GM12878 (cell line): ENCODE data around the gene CEP135. TPM values are rescaled to one million over a fixed set of nuclear protein-coding genes. Genes with fewer than 3 reads are reported as not detected.

Experiments used
- ATAC-seq: fragments of 200-7000 bp; cut with Tn5 transposase; 3 replicates; pipeline ENCODE4 v1.9.1; 2020; ENCODE audit warnings: mild to moderate bottlenecking, moderate library complexity
- BruUV-seq: library from RNA; stranded (reverse); fragments of 400-500 nt; replicated peaks from 2 replicates; lab custom pipeline; 2021; lab: Mats Ljungman, UMichigan
- CTCF ChIA-PET: fragments of 300-600 bp; sonication (Branson Sonifier 250); formaldehyde crosslinking; extraction: SDS; loops from one replicate; lab custom pipeline; 2021; ENCODE audit warnings: inconsistent platforms; lab: Yijun Ruan, JAX
- POLR2A ChIA-PET: fragments of 350-600 bp; formaldehyde crosslinking; extraction: SDS; loops from one replicate; lab custom pipeline; 2021; ENCODE audit warnings: inconsistent platforms; lab: Charles Lee
- RAD21 ChIA-PET: fragments of 300-600 bp; sonication (Branson Sonifier 250); formaldehyde crosslinking; loops from one replicate; lab custom pipeline; 2023; ENCODE audit warnings: antibody characterized with exemption; ENCODE audit not compliant: unreplicated experiment; lab: Charles Lee
- SMC1A ChIA-PET: fragments of 300-600 bp; sonication (Branson Sonifier 250); formaldehyde crosslinking; loops from one replicate; lab custom pipeline; 2023; ENCODE audit not compliant: unreplicated experiment, uncharacterized antibody; lab: Charles Lee
- DNase-seq: peaks from one replicate; pipeline ENCODE4 v3.0.0-alpha.2; 2011; ENCODE audit warnings: low read depth, low spot score
- FAIRE-seq: peaks from 3 replicates; lab custom pipeline; 2011; peaks lifted over from hg19 to GRCh38; lab: Jason Lieb, UNC
- H2AFZ ChIP-seq: 2 replicates; pipeline ENCODE4 v1.6.0; 2011; ENCODE audit warnings: low read depth, low read length, control low read depth; ENCODE audit not compliant: control insufficient read depth
- H3K27ac ChIP-seq: 2 replicates; pipeline ENCODE4 v1.5.1; 2011; ENCODE audit warnings: control low read depth; ENCODE audit not compliant: control insufficient read depth, insufficient read depth
- H3K27me3 ChIP-seq, 2 experiments: replicated peaks in 1 of 2; 2 replicates each; pipeline versions ENCODE4 v1.6.0 to v1.6.1; 2011; ENCODE audit warnings: low read length in 1 of 2; ENCODE audit not compliant: control insufficient read depth in 2 of 2, insufficient read depth in 2 of 2
- H3K36me3 ChIP-seq, 2 experiments: 2 replicates each; pipeline ENCODE4 v1.5.1; 2011; ENCODE audit warnings: low read length in 1 of 2; ENCODE audit not compliant: control insufficient read depth in 2 of 2, insufficient read depth in 2 of 2
- H3K4me1 ChIP-seq: 2 replicates; pipeline ENCODE4 v1.6.1; 2011; ENCODE audit warnings: mild to moderate bottlenecking, low read length, moderate library complexity, mixed read lengths; ENCODE audit not compliant: control insufficient read depth, insufficient read depth
- H3K4me2 ChIP-seq: 2 replicates; pipeline ENCODE4 v1.6.0; 2011; ENCODE audit warnings: control low read depth; ENCODE audit not compliant: control insufficient read depth, insufficient read depth
- H3K4me3 ChIP-seq: fragments of 200-600 bp; sonication (generic); 2 replicates; pipeline ENCODE4 v1.5.1; 2016
- H3K79me2 ChIP-seq: 2 replicates; pipeline ENCODE4 v1.6.0; 2011; ENCODE audit warnings: low read length; ENCODE audit not compliant: control insufficient read depth, insufficient read depth
- H3K9ac ChIP-seq: 2 replicates; pipeline ENCODE4 v1.8.0; 2011; ENCODE audit warnings: low read length, control low read depth, mixed read lengths; ENCODE audit not compliant: control insufficient read depth, insufficient read depth
- H3K9me3 ChIP-seq: replicated peaks from 3 replicates; pipeline ENCODE4 v1.5.1; 2011; ENCODE audit warnings: mild to moderate bottlenecking, low read length; ENCODE audit not compliant: control insufficient read depth, insufficient read depth
- H4K20me1 ChIP-seq: 2 replicates; pipeline ENCODE4 v1.6.0; 2011; ENCODE audit not compliant: control insufficient read depth, insufficient read depth
- CBX3 ChIP-seq: fragments of 200-600 bp; sonication (generic); IDR thresholded peaks from 2 replicates; pipeline ENCODE4 v1.6.1; 2016; ENCODE audit warnings: low read depth, borderline replicate concordance
- E4F1 ChIP-seq: fragments of 450-650 bp; IDR thresholded peaks from 2 replicates; pipeline ENCODE4 v1.6.1; 2018; ENCODE audit warnings: borderline replicate concordance, mild to moderate bottlenecking; ENCODE audit not compliant: partially characterized antibody
- IKZF2 ChIP-seq, 2 experiments: fragments of 450-650 bp; IDR thresholded peaks; 2 replicates each; pipeline ENCODE4 v1.6.1; 2017; ENCODE audit warnings: mild to moderate bottlenecking in 2 of 2, moderate library complexity in 2 of 2
- PKNOX1 ChIP-seq: fragments of 450-650 bp; IDR thresholded peaks from 2 replicates; pipeline ENCODE4 v1.6.1; 2016; ENCODE audit warnings: mild to moderate bottlenecking
- POLR2A ChIP-seq: IDR thresholded peaks from 2 replicates; pipeline ENCODE4 v1.6.1; 2011; ENCODE audit warnings: low read depth, mild to moderate bottlenecking, low read length
- RELB ChIP-seq: fragments of 450-650 bp; IDR thresholded peaks from 2 replicates; pipeline ENCODE4 v1.6.1; 2017; ENCODE audit warnings: low read depth, mild to moderate bottlenecking, moderate library complexity
- TBL1XR1 ChIP-seq: IDR thresholded peaks from 2 replicates; pipeline ENCODE4 v1.6.1; 2012; ENCODE audit warnings: low read depth, low read length, improper control_type of control experiment
- TCF12 ChIP-seq: IDR thresholded peaks from 2 replicates; pipeline ENCODE4 v1.6.1; 2011; ENCODE audit warnings: low read depth, mild to moderate bottlenecking, low read length
- USF1 ChIP-seq: IDR thresholded peaks from 2 replicates; pipeline ENCODE4 v1.6.1; 2011; ENCODE audit warnings: borderline replicate concordance, low read depth, mild to moderate bottlenecking, moderate library complexity, mixed read lengths, low read length; ENCODE audit not compliant: insufficient read depth; ENCODE audit errors: extremely low read length
- ZBTB4 ChIP-seq: fragments of 450-650 bp; formaldehyde crosslinking; IDR thresholded peaks from 2 replicates; pipeline ENCODE4 v1.4.0; 2022; ENCODE audit warnings: mild to moderate bottlenecking, moderate library complexity
- ZNF622 ChIP-seq: fragments of 450-650 bp; IDR thresholded peaks from 2 replicates; pipeline ENCODE4 v1.6.1; 2017; ENCODE audit warnings: mild to moderate bottlenecking, inconsistent platforms
- WGBS: methylation state at CpG from one replicate; pipeline ENCODE4 v1.1.6; 2016; ENCODE audit warnings: low lambda C conversion rate; ENCODE audit not compliant: insufficient replicate concordance, insufficient coverage; ENCODE audit errors: missing lambda C conversion rate; 5-methylcytosine and 5-hydroxymethylcytosine counted together
- in situ Hi-C: fragments of 300-500 bp; cut with MboI; formaldehyde crosslinking; loops from 9 replicates; pipeline ENCODE4 v1.14.3; 2018; ENCODE audit warnings: mixed read lengths
- intact Hi-C: fragments of 100-400 bp; cut with micrococcal nuclease; formaldehyde crosslinking; loops from one replicate; pipeline ENCODE4 v1.14.2; 2022; ENCODE audit not compliant: unreplicated experiment
- polyA plus RNA-seq, 11 experiments: library from polyadenylated mRNA; depleted of rRNA in 4 of 11; unstranded in 6 of 11; stranded (reverse) in 5 of 11; fragments of >200 nt; fragmentation: Nextera tagmentation in 4 of 11; fragmentation: Illumina TruSeq in 1 of 11; extraction: Ambion mirVana in 4 of 11; extraction: Trizol in 1 of 11; gene quantifications; 1 replicate in 1 of 11; 2 replicates in 10 of 11; pipeline versions ENCODE4 v1.2.1 to v1.2.3, GENCODE V29; 2011 to 2016; ENCODE audit warnings: inconsistent platforms in 2 of 11, missing spikeins in 2 of 11, low read depth in 1 of 11
- total RNA-seq, 4 experiments: library from RNA; depleted of rRNA in 3 of 4; stranded (reverse); fragments of >200 nt in 3 of 4; fragmentation: Illumina TruSeq in 1 of 4; extraction: Trizol in 1 of 4; gene quantifications; 2 replicates each; pipeline versions ENCODE4 v1.2.1 to v1.2.3, GENCODE V29; 2013 to 2021

CEP135 gene
- total and polyA plus RNA-seq, 10 of the 15 experiments (the other 5 are each of a cell fraction or from before 2014, with no cell fraction given) = 2.9 to 13.6 (median 10.1) TPM

GRCh38 chr4:55904576-55904975 is 44.2 kb upstream of the CEP135 start (continued):
- TF ChIP-seq USF1 (no peak), RELB (no peak)

- H3K27me3 ChIP-seq = no peaks in the 10 kb centered on the region
- 71% methylated on average over 6 of the region's 6 CpGs for WGBS
- no peak overlapping the region for H2AFZ ChIP-seq
- BruUV-seq = no TSS peak
- H3K9ac ChIP-seq = no peak overlapping the region
- no peak overlapping the region for H3K4me2 ChIP-seq
- peaks cover 0 to 2% of the 10 kb centered on the region in 2 experiments; a peak in 1 of 4 replicates for H3K36me3 ChIP-seq
- H3K4me1 ChIP-seq = no peaks in the 10 kb centered on the region
- H3K79me2 ChIP-seq = no peaks in the 10 kb centered on the region
- ChIA-PET RAD21 (interaction anchor here (1.2 kb wide), 1 partner anchor 41 kb away, joined by 3 read pairs; no protein-coding TSS in a partner anchor), SMC1A (no interaction called here), CTCF (interaction anchor here (1.7 kb wide), 1 partner anchor 39 kb away, joined by 4 read pairs; no protein-coding TSS in a partner anchor), POLR2A (no interaction called here)
- DNase-seq (no peak), FAIRE-seq (no peak), ATAC-seq (no peak)
- H3K9me3 ChIP-seq = no peaks in the 10 kb centered on the region
- H4K20me1 ChIP-seq = no peaks in the 10 kb centered on the region
- intact Hi-C loops (no loop called here), in situ Hi-C loops (no loop called here)
- H3K4me3 ChIP-seq = no peak overlapping the region
- H3K27ac ChIP-seq = no peak overlapping the region
- TF ChIP-seq ZBTB4 (CRISPR knock-in tag) (no peak), TBL1XR1 (no peak), IKZF2 (IDR thresholded peaks at IDR 0.05) (no peak), POLR2A (no peak), ZNF622 (no peak), TCF12 (no peak), CBX3 (no peak), PKNOX1 (no peak), E4F1 (no peak)
Measured at GRCh38 chr4:55906323-55906722, 42.4 kb upstream of the CEP135 start.
